PC-3 (cell line): ENCODE data around the gene TMEM59L. TPM values are rescaled to one million over a fixed set of nuclear protein-coding genes. Genes with fewer than 3 reads are reported as not detected.

Source experiments
- ATAC-seq: fragments of 200-7000 bp; cut with Tn5 transposase; 2 replicates; pipeline ENCODE4 v1.9.1; 2020; ENCODE audit warnings: mild to moderate bottlenecking, moderate library complexity
- BruUV-seq: library from RNA; stranded (reverse); fragments of 400-500 nt; replicated peaks from 2 replicates; lab custom pipeline; 2021; lab: Mats Ljungman, UMichigan
- CTCF ChIA-PET: fragments of 300-600 bp; sonication (Branson Sonifier 250); formaldehyde crosslinking; loops from one replicate; lab custom pipeline; 2022; ENCODE audit warnings: antibody characterized with exemption; lab: Charles Lee
- POLR2A ChIA-PET: fragments of 300-600 bp; sonication (Branson Sonifier 250); formaldehyde crosslinking; loops from one replicate; lab custom pipeline; 2022; ENCODE audit warnings: antibody characterized with exemption; ENCODE audit not compliant: unreplicated experiment; lab: Charles Lee
- DNase-seq: peaks from one replicate; pipeline ENCODE4 v3.0.0-alpha.2; 2015
- H2AFZ ChIP-seq: fragments of 300-600 bp; sonication (generic); 2 replicates; pipeline ENCODE4 v1.6.0; 2016; ENCODE audit warnings: antibody characterized with exemption, low read length
- H3F3A ChIP-seq: fragments of 300-600 bp; sonication (generic); one replicate; pipeline ENCODE4 v1.6.0; 2017; ENCODE audit warnings: antibody characterized with exemption, low read length, control low read depth, mild to moderate bottlenecking; ENCODE audit not compliant: unreplicated experiment
- H3K27ac ChIP-seq: fragments of 300-600 bp; sonication (generic); 2 replicates; pipeline ENCODE4 v1.5.1; 2016; ENCODE audit warnings: mild to moderate bottlenecking, low read length
- H3K27me3 ChIP-seq: fragments of 300-600 bp; sonication (generic); 2 replicates; pipeline ENCODE4 v1.6.1; 2016; ENCODE audit warnings: low read length, mixed read lengths
- H3K36me3 ChIP-seq: fragments of 300-600 bp; sonication (generic); 2 replicates; pipeline ENCODE4 v1.6.1; 2016; ENCODE audit warnings: low read depth, mixed run types, low read length, mixed read lengths
- H3K4me1 ChIP-seq: fragments of 300-600 bp; sonication (generic); 2 replicates; pipeline ENCODE4 v1.5.1; 2016; ENCODE audit warnings: low read length; ENCODE audit not compliant: insufficient read depth
- H3K4me2 ChIP-seq: fragments of 300-600 bp; sonication (generic); 2 replicates; pipeline ENCODE4 v1.6.0; 2016; ENCODE audit warnings: low read length
- H3K4me3 ChIP-seq: fragments of 300-600 bp; sonication (generic); 2 replicates; pipeline ENCODE4 v1.5.1; 2016; ENCODE audit warnings: mild to moderate bottlenecking, low read length, mixed read lengths
- H3K79me2 ChIP-seq: fragments of 300-600 bp; sonication (generic); 2 replicates; pipeline ENCODE4 v1.6.1; 2017; ENCODE audit warnings: low read length, mixed read lengths
- H3K9ac ChIP-seq: fragments of 300-600 bp; sonication (generic); 2 replicates; pipeline ENCODE4 v1.6.0; 2016; ENCODE audit warnings: mild to moderate bottlenecking, low read length
- H3K9me2 ChIP-seq: fragments of 300-600 bp; sonication (generic); replicated peaks from 2 replicates; pipeline ENCODE4 v1.6.1; 2016; ENCODE audit warnings: mixed run types, low read length, mixed read lengths
- H3K9me3 ChIP-seq: fragments of 300-600 bp; sonication (generic); 2 replicates; pipeline ENCODE4 v1.6.1; 2016; ENCODE audit warnings: low read length, mixed read lengths
- H4K20me1 ChIP-seq: fragments of 300-600 bp; sonication (generic); 2 replicates; pipeline ENCODE4 v1.6.1; 2016; ENCODE audit warnings: low read length, mixed read lengths
- CTCF ChIP-seq: fragments of 300-600 bp; sonication (generic); conservative IDR thresholded peaks from 2 replicates; pipeline ENCODE4 v1.5.1; 2017; ENCODE audit warnings: antibody characterized with exemption, low read depth, mild to moderate bottlenecking, low read length
- EZH2 ChIP-seq: fragments of 300-600 bp; sonication (generic); IDR thresholded peaks from one replicate; pipeline ENCODE4 v1.6.1; 2017; ENCODE audit warnings: antibody characterized with exemption, mild to moderate bottlenecking, low read length; ENCODE audit not compliant: unreplicated experiment
- EZH2phosphoT487 ChIP-seq: fragments of 300-600 bp; sonication (generic); IDR thresholded peaks from 2 replicates; pipeline ENCODE4 v1.6.1; 2018; ENCODE audit warnings: mild to moderate bottlenecking, antibody characterized with exemption, low read length, borderline replicate concordance
- intact Hi-C: fragments of 100-400 bp; cut with micrococcal nuclease; formaldehyde crosslinking; loops from 2 replicates; pipeline ENCODE4 v1.9.0; 2023
- total RNA-seq: library from RNA; depleted of rRNA; stranded (reverse); fragments of >200 nt; gene quantifications from 2 replicates; pipeline ENCODE4 v1.2.3, GENCODE V29; 2014

TMEM59L gene
- total RNA-seq, 1 experiment from 2014 or later: 0.44 TPM

- H2AFZ ChIP-seq: no peak overlapping the region
- H3K4me2 ChIP-seq: no peak overlapping the region
- H3K36me3 ChIP-seq: no peaks in the 10 kb centered on the region
- H3K9ac ChIP-seq: no peak overlapping the region
- DNase-seq: no peak
- H3F3A ChIP-seq: no peaks in the 10 kb centered on the region
- ChIA-PET CTCF (no interaction called here), POLR2A (interaction anchor here (0.7 kb wide), 1 partner anchor 233 kb away, joined by 4 read pairs; no protein-coding TSS in a partner anchor)
- no peak for ATAC-seq
- no peak for TF ChIP-seq EZH2
- TF ChIP-seq EZH2phosphoT487: no peak
- TF ChIP-seq CTCF: no peak
- H3K4me3 ChIP-seq: no peak overlapping the region
- no peaks in the 10 kb centered on the region for H3K79me2 ChIP-seq
- H3K9me2 ChIP-seq: no peaks in the 10 kb centered on the region
- no peaks in the 10 kb centered on the region for H3K4me1 ChIP-seq
- no peak overlapping the region for H3K27ac ChIP-seq
- H4K20me1 ChIP-seq: no peaks in the 10 kb centered on the region
- BruUV-seq: no TSS peak
- intact Hi-C loops: no loop called here
- no peaks in the 10 kb centered on the region for H3K9me3 ChIP-seq
- H3K27me3 ChIP-seq: no peaks in the 10 kb centered on the region
These were observed 51.4 kb downstream of the TMEM59L start for GRCh38 chr19:18663940-18664530.

- ATAC-seq: no peak
- Histone ChIP-seq H3K9me2 (no peaks in the 10 kb centered on the region), H3F3A (no peaks in the 10 kb centered on the region), H3K4me3 (no peak overlapping the region), H3K4me2 (no peak overlapping the region), H4K20me1 (no peaks in the 10 kb centered on the region), H3K27me3 (no peaks in the 10 kb centered on the region), H3K27ac (no peak overlapping the region), H2AFZ (no peak overlapping the region), H3K79me2 (no peaks in the 10 kb centered on the region), H3K9ac (no peak overlapping the region), H3K4me1 (no peaks in the 10 kb centered on the region), H3K36me3 (no peaks in the 10 kb centered on the region), H3K9me3 (no peaks in the 10 kb centered on the region)
- ChIA-PET CTCF (no interaction called here), POLR2A (no interaction called here)
- BruUV-seq: no TSS peak
- DNase-seq: no peak
- TF ChIP-seq EZH2 (no peak), EZH2phosphoT487 (no peak), CTCF (no peak)
- intact Hi-C loops: no loop called here
These were observed 53.1 kb downstream of the TMEM59L start for GRCh38 chr19:18665771-18666202.

- no TSS peak for BruUV-seq
- intact Hi-C loops: no loop called here
- no peaks in the 10 kb centered on the region for H3K9me3 ChIP-seq
- H3K9ac ChIP-seq: no peak overlapping the region
- no peaks in the 10 kb centered on the region for H3K9me2 ChIP-seq
- DNase-seq (no peak), ATAC-seq (no peak)
- H2AFZ ChIP-seq: no peak overlapping the region
- no peak for TF ChIP-seq EZH2phosphoT487
- TF ChIP-seq EZH2: no peak
- TF ChIP-seq CTCF: no peak
- H3K27me3 ChIP-seq: no peaks in the 10 kb centered on the region
- H3K36me3 ChIP-seq: no peaks in the 10 kb centered on the region
- POLR2A ChIA-PET: no interaction called here
- CTCF ChIA-PET: no interaction called here
- H3F3A ChIP-seq: no peaks in the 10 kb centered on the region
- H3K79me2 ChIP-seq: no peaks in the 10 kb centered on the region
- H3K4me2 ChIP-seq: no peak overlapping the region
- H3K27ac ChIP-seq: no peak overlapping the region
- no peaks in the 10 kb centered on the region for H3K4me1 ChIP-seq
- no peak overlapping the region for H3K4me3 ChIP-seq
- H4K20me1 ChIP-seq: no peaks in the 10 kb centered on the region
These were observed 53.6 kb downstream of the TMEM59L start for GRCh38 chr19:18666317-18666716.
